Tibial nerve (tissue), 3 donors: ENCODE results near the gene SYNJ2.

Experiments used
- POLR2A ChIP-seq, 2 donors: fragments of 450-650 bp; IDR thresholded peaks; one replicate each; pipeline ENCODE4 v1.6.1; 2017; ENCODE audit warnings: antibody characterized with exemption in 2 of 2, mild to moderate bottlenecking in 2 of 2, moderate library complexity in 2 of 2
- TF ChIP-seq, protein P1 (sequence below), 5 experiments: fragments of 200-600 bp in 3 of 5; fragments of 450-650 bp in 2 of 5; sonication (generic) in 3 of 5; IDR thresholded peaks; one replicate each; pipeline ENCODE4 v1.5.1; 2016 to 2019; ENCODE audit warnings: antibody characterized with exemption in 5 of 5, mild to moderate bottlenecking in 3 of 5, moderate library complexity in 2 of 5

DNA sequence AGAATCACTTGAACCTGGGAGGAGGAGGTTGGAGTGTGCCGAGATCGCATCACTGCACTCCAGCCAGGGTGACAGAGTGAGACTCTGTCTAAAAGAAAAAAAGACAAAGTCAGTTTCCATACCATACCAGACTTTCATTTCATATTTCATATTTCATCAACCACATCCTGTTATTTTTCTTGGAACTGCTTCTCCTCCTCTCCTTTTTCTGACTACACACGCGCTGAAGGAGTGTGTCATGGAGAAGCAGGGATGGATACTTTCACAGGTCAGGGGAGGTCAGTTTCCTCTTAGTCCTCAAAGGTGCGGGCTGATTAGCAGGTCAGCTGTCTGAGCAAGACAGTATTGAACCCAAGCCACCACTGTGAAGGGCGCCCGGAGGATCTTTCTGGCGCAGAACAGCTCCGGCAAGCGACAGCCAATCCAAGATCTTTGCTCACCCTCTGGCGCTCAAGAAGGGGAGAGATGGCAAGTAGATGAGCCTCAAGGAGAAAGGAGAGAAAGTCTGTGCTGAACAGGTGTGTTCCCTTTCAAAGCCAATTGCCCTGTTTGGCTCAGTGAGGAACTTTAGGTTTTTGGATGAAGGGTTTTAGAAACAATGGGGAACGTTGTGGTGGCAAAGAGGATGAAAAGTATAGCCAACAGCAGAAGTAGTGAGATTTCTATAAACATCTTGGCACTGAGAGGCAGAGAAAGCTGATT, 18.9 kb upstream of the SYNJ2 start:
- no peak for TF ChIP-seq POLR2A (IDR thresholded peaks at IDR 0.05)
- TF ChIP-seq, protein P1, sequence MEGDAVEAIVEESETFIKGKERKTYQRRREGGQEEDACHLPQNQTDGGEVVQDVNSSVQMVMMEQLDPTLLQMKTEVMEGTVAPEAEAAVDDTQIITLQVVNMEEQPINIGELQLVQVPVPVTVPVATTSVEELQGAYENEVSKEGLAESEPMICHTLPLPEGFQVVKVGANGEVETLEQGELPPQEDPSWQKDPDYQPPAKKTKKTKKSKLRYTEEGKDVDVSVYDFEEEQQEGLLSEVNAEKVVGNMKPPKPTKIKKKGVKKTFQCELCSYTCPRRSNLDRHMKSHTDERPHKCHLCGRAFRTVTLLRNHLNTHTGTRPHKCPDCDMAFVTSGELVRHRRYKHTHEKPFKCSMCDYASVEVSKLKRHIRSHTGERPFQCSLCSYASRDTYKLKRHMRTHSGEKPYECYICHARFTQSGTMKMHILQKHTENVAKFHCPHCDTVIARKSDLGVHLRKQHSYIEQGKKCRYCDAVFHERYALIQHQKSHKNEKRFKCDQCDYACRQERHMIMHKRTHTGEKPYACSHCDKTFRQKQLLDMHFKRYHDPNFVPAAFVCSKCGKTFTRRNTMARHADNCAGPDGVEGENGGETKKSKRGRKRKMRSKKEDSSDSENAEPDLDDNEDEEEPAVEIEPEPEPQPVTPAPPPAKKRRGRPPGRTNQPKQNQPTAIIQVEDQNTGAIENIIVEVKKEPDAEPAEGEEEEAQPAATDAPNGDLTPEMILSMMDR (IDR thresholded peaks at IDR 0.05) = no peak
